Measurements from ENCODE around the gene NDUFS3.

DNA sequence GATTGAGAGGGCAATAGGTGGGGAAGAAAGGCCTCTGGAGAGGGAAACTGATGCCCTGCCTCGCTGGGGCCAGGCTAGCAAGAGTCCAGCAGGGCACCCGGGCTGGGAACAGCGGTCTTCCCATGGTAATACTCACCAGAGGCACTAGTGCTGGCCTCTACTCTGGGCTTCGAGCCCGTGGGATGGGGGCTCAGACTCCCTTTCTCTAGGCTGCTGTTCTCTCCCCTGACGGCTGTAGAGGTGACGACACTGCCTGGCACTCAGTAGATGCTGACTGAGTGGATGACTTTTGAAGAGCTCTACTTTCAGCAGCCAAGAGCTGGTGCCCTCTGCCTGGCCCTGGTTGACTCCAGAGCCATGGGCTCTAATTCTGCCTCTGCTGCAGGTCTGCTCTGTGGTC is 16.2 kb downstream of the NDUFS3 start:
- TF ChIP-seq TAF1 (IDR thresholded peaks at IDR 0.05; ENCODE audit: low read depth, low read length) (no peak), POLR2A (IDR thresholded peaks at IDR 0.05; ENCODE audit: low read depth, low read length) (no peak)
